Fibroblast of gingiva (primary cell): ENCODE data around the gene SULT1E1.

ENCODE experiments used
- DNase-seq: peaks from one replicate; pipeline ENCODE4 v3.0.0-alpha.2; 2011; ENCODE audit warnings: low read depth

SULT1E1 gene

DNA sequence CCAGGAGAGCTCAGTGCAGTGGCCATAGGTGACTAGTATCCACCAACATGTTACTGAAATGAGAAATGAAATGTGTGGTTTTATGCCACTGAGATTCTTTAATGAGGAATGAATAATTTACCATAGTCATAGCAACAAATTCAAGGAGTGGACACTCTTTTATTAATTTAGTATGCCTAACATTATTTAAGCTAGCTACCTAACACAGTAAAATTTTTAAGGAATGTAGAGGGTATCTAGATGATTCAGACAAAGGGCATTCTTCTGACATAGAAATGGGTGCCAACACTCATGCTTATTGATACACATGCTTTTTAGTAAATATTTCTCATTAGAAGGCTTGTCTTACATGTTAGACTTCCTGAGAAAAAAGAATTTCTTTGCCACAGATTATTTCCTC is 66.2 kb downstream of the SULT1E1 start:
- no peak for DNase-seq
